ENCODE data around the gene DPH3.

Gene DPH3

DNA sequence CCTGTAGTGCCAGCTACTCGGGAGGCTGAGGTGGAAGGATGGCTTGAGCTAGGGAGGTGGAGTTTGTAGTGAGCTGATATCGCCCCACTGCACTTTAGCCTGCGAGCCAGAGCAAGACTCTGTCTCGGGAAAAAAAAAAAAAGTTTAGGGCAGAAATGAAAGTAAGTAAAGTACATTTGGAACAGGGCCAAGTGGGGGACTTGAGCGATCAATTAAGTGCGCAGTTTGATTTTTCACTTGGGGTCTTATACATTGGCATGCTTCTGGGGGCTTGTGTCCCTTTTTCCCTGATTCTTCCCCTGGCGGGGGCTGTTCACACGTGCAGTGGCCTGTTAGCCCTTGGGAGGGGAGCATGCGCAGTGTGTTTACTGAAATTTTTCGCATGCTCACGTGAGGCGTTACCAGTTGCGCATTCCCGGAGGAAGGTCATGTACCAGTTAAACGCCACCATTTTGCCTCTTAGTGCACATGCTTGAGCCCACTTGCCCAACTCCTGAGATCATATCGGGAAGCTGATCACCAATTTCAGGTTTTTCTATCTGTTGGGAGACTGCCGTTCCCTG is 48.3 kb downstream of the DPH3 start:
- no peak for TF ChIP-seq ZNF274 (IDR thresholded peaks at IDR 0.05; ENCODE audit: low read depth, low read length)
- no peak overlapping the region for H3K4me3 ChIP-seq (ENCODE audit: low read length)

- no peak for TF ChIP-seq ZNF274 (IDR thresholded peaks at IDR 0.05; ENCODE audit: low read depth, low read length)
- H3K4me3 ChIP-seq (ENCODE audit: low read length): no peak overlapping the region
Measured at GRCh38 chr3:16214366-16214765, 50.4 kb downstream of the DPH3 start.

DNA sequence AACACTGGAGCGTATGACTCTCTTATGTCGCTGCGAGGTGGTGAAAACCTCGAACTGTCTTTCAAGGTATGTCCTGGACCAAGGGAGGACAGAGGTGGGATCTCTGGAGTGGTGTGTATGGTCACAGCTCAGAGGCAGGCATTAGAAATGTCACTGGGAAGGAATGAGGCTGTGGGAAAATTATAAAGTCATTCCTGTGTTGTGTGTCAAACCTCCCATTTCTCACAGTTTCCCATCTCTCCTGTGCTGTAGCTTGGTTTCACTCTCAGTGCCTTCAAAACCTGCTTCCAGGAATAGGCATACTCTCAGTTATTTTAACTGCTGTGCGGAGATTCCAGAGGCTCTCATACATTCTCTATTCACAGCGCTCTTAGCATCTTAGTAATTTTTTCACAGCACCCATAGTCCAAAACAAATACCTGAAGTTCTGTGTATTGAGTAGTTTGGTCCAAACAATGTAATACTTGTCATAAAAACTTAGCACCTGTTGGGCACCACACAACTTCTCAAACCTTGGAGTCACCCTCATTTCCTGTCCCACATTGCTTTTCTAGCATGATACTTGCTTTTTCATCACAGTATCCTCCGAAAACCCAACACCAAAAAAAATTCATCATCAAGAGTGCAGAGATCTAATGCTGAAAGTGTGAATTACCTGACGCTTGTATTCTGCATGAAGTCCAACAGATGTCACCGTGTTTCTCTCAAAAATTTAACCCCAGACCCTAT is 53.4 kb downstream of the DPH3 start:
- H3K4me3 ChIP-seq (ENCODE audit: low read length): no peak overlapping the region
- no peak for TF ChIP-seq ZNF274 (IDR thresholded peaks at IDR 0.05; ENCODE audit: low read depth, low read length)

All from GM08714 (cell line).